GDM1 (cell line): ENCODE results near the gene MICAL3.

ENCODE experiments used
- DNase-seq: peaks from one replicate; lab custom pipeline; 2025; lab: John Stamatoyannopoulos, UW

Gene MICAL3

GRCh38 chr22:17815703-17816254, 208.6 kb downstream of the MICAL3 start:
- no peak for DNase-seq

GRCh38 chr22:17814830-17815229, 209.5 kb downstream of the MICAL3 start:
- DNase-seq = no peak

GRCh38 chr22:17814084-17814483, 210.3 kb downstream of the MICAL3 start:
- DNase-seq = no peak

- DNase-seq = no peak
These were observed 213.2 kb downstream of the MICAL3 start for GRCh38 chr22:17811119-17811518.

- DNase-seq = no peak
These were observed 213.7 kb downstream of the MICAL3 start for GRCh38 chr22:17810570-17811116.

GRCh38 chr22:17808693-17809403, 215.5 kb downstream of the MICAL3 start:
- no peak for DNase-seq

- no peak for DNase-seq
These were observed 216.6 kb downstream of the MICAL3 start for GRCh38 chr22:17807578-17808410.

- no peak for DNase-seq
These were observed 217.3 kb downstream of the MICAL3 start for GRCh38 chr22:17807086-17807485.

- no peak for DNase-seq
These were observed 217.9 kb downstream of the MICAL3 start for GRCh38 chr22:17806437-17806836.

- no peak for DNase-seq
These were observed 219.9 kb downstream of the MICAL3 start for GRCh38 chr22:17804331-17805080.

- no peak for DNase-seq
These were observed 220.6 kb downstream of the MICAL3 start for GRCh38 chr22:17803609-17804270.

- no peak for DNase-seq
These were observed 221.5 kb downstream of the MICAL3 start for GRCh38 chr22:17802822-17803221.

- no peak for DNase-seq
These were observed 221.9 kb downstream of the MICAL3 start for GRCh38 chr22:17802411-17802810.

GRCh38 chr22:17797721-17798559, 226.4 kb downstream of the MICAL3 start:
- peak; percentile 69 for DNase-seq

GRCh38 chr22:17796695-17797094, 227.7 kb downstream of the MICAL3 start:
- no peak for DNase-seq

GRCh38 chr22:17795661-17796548, 228.5 kb downstream of the MICAL3 start:
- DNase-seq = no peak

GRCh38 chr22:17794726-17795542, 229.4 kb downstream of the MICAL3 start:
- no peak for DNase-seq

GRCh38 chr22:17792854-17793434, 231.4 kb downstream of the MICAL3 start:
- DNase-seq = no peak
